GM19463 (cell line): ENCODE measurements around the gene SRL.
"Not testable (repeated sequence)": the region's sequence is repeated elsewhere in the genome, so short reads cannot be mapped to it uniquely, and the experiment has no call there.

Source experiments
- ATAC-seq: cut with Tn5 transposase; IDR thresholded peaks from one replicate; pipeline ENCODE4 v1.9.1; 2021; ENCODE audit warnings: mild to moderate bottlenecking, moderate library complexity; ENCODE audit not compliant: unreplicated experiment

SRL gene

DNA sequence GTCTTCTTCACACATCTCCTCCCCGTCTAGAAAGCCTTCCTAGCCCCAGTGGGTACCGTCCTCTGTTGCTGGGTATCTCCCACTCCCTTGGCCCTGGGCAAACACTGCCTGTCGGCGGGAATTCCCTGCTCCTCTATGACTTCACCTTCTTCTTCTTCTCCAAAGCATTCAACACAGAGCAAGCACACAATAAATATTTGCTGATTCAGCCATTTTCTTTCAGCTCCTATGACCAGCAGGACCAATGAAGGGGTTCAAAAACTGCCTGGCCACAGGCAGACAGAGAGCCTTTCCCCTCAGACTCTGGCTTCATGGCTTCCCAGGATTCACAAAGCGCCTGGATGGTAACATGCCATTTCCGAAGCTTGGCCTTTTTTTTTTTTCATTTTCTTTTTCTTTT lies 72.5 kb downstream of the SRL start:
- ATAC-seq: no peak

DNA sequence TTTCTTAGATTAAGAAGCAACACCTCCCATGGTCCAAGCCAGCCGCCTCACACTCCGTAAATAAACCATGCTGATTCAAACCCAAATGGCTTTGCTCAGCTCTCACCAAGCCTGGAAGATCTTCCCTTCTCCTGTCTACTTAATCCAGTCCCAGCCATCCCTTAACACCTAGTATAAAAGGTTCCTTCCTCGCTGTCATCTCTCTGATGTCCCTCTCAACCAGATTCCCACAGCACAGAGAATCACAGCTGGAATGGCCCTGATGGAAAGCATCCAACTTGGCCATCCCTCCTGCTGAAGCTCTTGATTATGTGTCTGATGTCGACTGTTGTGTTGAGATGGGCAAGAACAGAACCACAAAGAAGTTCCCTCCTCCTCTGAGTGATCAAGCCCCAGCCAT lies 75.1 kb downstream of the SRL start:
- ATAC-seq: no peak

DNA sequence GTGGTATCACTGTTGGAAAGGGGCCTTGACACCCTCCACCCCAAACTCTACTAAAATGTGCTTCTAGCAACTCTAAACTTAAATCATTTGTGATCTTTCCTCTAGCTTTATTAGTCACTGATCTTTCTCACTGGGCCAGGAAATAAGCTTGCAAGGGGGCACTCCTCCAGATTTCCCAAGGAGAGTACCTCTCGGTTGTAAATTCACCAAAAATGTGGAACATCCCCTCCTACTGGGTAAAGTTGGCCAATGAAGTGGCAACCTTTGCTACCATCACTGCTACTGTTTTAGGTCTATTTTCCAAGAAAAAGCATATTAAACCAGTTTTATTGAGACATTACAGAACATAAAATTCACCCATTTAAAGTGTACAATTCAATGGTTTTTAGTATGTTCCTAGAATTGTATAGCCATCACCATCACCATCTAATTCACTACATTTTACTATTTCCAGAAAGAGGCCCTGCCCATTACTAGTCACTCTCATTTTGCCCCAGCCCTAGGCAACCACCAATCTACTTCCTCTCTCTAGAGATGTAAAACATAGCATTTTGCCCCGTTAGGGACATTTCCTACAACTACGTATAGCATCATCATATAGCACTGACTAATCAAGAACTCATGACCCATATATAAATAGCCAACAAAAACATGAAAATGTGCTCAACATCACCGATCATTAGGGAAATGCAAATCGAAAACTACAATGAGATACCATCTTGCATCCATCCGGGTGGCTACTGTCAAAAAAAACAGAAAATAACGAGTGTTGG lies 81.0 kb downstream of the SRL start:
- no peak for ATAC-seq

DNA sequence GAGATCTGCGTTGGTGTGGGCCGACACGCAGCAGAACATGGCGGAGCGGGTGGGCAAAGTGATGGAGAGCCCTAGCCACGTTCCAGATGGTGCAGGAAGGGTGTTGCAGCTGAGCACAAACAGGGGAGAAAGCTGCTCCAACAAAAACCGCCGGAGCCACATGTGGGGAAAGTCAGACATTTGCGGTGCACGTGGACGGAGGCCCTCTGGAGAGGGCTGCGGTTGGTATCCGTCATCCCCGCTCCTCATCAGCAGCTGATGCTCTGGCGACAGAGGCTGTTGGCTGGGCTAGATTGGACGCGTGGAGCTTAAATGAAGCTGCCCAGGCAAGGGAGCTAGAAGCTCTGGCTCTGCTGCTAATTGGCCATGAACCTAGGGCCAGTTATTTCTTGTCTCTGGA lies 82.2 kb downstream of the SRL start:
- ATAC-seq: no peak

DNA sequence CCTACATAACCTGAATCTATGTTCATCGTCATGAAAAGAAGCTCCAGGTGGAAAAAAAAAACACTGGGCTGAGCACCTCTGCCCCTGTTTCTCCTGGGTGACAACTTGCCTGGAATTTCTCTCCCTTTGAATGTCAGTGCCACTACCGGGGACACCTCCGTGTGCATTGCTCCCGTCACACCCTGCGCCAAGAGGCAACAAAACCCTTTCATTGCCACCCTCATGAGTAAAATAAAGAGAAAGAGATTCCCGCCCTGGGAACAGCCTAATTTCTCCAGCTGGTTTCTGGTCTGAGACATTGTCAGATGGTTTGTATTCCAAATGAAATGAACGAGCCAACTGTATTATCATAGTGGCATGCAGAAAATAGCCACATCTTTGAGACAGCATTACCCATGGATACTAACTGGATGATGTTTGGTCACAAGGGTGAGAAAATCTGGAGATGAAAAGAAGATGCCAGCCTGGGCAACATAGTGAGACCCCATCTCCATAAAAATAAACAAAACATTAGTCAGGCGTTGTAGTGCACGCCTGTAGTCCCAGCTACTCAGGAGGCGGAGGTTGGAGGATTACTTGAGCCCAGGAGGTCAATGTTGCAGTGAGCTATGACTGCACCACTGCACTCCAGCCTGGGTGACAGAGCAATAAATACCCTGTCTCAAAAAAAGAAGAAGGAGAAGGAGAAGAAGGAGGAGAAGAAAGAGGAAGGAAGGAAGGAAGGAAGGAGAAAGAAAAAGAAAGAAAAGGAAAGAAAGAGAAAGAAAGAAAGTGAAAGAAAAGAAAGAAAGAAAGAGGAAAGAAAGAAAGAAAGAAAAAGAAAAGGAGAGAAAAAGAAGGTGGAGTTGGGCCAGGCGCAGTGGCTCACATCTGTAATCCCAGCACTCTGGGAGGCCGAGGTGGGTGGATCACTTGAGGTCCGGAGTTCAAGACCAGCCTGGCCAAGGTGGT lies 83.5 kb downstream of the SRL start:
- no peak for ATAC-seq

DNA sequence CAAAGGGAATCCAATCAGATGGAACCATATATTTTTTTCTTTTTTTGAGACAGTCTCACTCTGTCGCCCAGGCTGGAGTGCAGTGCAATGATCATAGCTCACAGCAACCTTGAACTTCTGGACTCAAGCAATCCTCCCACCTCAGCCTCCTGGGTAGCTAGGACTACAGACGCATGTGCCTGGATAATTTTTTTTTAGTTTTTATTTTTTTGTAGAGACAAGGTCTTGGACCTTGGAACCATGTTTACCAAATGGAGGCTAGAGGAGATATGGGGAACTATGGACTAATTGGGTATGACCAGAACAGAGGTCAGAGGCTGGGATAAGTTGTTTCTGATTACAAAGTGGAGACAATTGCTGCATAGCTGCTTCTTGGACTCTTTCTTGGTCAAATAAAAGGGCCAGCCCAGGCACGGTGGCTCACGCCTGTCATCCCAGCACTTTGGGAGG lies 84.5 kb downstream of the SRL start:
- no peak for ATAC-seq

DNA sequence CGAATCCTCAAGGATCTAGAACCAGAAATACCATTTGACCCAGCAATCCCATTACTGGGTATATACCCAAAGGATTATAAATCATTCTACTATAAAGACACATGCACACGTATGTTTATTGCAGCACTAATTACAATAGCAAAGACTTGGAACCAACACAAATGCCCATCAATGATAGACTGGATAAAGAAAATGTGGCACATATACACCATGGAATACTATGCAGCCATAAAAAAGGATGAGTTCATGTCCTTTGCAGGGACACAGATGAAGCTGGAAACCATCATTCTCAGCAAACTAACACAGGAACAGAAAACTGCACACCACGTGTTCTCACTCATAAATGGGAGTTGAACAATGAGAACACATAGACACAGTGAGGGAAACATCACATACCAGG lies 85.4 kb downstream of the SRL start:
- not testable (repeated sequence) for ATAC-seq

DNA sequence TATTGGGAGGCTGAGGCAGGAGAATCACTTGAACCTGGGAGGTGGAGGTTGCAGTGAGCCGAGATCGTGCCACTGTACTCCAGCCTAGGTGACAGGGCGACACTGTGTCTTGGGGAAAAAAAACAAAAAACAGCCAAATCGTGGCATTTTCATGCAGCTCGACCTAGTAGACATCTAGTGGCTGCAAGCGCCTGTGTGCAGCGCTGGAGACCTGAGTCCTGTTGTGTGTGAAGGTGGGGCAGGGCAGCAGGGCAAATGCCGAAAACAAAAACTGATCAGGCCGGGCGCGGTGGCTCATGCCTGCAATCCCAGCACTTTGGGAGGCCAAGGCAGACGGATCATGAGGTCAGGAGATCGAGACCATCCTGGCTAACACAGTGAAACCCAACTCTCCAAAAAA lies 88.5 kb downstream of the SRL start:
- ATAC-seq: not testable (repeated sequence)

DNA sequence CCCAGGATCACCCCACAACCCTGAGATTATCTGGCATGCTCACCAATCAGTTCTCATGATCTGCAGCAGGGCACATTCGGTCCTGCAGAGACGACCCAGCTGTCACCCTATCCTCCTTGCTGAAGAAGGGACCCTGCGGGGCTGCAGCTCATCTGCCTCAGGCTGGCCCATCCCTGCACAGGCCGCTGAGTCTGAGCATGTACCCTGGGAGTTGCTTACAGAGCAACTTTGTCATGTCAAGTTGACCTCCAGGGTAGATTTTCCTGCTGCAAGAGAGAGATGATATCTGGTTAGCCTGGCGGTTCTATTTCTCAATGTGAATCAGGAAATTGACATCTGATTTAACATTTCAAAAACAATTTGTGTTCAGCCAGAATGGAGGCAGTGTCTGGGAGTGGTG lies 89.6 kb downstream of the SRL start:
- ATAC-seq: no peak

DNA sequence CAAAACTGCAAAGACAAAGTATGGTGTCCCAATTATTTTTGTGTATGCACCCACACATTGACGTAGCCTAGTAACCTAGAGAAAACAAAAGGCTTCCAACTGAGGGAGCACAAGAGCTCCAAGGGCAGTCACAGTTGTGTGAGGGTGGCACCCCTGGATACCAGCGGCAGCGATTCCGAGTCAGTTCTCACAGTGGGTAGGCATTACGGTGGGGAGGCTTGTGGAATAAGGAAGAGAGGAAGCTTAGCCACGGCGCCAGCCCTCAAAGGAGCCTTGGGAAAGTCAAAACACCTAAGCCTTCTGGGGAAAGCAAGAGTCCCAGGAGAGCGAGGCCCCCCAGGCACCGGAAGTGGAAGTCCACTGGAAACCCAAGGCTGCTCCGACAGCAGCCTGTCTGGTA lies 94.6 kb downstream of the SRL start:
- ATAC-seq: no peak

DNA sequence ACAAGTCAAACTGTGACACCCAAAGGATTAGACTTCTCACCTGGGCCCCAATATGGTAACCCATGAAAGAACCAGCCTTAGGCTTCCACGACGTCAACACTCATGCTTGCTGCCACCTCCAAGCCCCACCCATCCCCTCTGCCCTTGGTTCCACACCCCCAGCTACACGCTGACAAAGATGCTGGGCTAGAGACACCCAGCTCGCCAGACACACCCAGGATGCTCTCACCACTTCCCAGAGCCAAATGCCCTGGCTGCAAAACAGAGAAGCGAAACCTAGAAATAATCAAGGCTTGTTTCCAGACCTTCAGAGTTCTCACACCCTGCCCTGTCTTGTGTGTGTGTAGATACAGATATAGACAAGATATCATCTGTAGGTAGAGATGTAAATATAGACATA lies 99.6 kb downstream of the SRL start:
- ATAC-seq: peak; percentile 62

DNA sequence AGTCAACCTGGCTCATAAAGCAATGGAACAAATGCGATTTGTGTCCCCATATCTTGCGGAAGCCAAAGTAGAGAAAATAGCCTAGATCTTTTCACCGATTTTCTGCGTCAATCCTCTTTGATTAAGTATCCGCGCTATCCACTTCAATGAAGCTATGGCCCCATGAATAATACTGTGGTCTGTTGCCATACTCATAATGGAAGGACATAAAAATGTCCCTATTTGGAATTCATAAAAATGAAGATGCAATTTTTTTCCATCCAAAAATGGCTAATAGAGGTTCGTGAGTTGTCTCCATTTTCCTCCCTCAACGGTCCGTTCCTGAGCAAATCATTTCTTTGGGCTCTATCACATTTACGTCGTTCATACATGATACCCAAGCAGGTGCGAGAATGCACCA lies 100.3 kb downstream of the SRL start:
- ATAC-seq: no peak

DNA sequence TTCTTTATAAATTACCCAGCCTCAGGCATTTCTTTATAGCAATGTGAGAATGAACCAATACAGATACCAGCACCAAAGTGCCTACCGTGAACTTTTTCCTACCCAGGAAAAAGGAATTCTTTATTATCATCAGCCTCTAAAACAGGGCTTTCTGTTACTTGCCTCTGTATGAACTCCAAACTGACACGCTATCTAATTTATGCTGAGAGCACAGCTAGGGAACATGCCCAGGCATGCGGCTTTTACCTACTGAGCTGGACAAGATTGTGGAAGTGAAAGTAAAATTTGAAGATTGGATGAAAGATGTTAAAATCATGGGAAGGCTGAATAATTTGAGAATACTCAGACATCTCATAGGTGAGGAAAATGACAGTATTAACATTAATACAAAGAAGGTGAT lies 101.2 kb downstream of the SRL start:
- ATAC-seq: no peak

DNA sequence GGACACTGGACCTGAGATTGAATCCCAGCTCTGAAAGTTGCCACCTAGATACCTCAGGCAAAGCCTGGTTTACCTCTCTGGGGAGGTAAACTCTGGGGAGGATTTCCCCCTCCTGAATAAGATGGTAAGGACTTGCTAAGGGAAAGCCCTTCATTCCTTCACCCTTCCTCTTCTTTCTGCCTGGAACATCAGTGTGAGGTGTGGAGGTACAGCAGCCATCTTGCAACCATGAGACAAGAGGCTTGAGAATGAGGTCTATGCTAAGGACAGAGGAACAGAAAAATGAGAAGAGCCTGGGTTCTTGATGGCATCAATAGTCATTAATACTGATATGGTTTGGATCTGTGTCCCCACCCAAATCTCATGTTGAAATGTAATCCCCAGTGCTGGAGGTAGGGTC lies 101.9 kb downstream of the SRL start:
- no peak for ATAC-seq
